NCI-H82 (cell line): ENCODE results near the gene KATNB1.
"Not testable (repeated sequence)": the region's sequence is repeated elsewhere in the genome, so short reads cannot be mapped to it uniquely, and the experiment has no call there.

Source experiments
- DNase-seq: peaks from one replicate; lab custom pipeline; 2025; lab: John Stamatoyannopoulos, UW

The KATNB1 gene

DNA sequence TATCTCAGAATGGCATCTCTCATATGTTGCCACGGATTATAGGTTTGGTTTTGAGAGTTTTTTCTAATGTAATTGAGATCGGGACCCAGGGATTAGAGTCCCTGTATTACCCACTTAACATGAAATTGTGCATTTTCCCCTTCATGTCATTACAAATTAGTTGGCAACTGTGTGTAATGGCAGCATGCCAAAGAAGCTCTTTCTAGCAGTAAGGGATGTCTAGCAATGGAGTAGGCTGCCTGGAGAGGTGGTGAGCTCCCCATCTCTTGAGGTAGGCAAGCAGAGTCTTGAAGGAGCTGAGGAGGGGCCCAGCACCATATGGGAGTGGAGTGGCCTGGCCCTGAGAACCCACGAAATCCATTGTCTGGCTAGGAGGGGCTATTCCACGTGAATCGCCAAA lies 10.0 kb upstream of the KATNB1 start:
- no peak for DNase-seq

DNA sequence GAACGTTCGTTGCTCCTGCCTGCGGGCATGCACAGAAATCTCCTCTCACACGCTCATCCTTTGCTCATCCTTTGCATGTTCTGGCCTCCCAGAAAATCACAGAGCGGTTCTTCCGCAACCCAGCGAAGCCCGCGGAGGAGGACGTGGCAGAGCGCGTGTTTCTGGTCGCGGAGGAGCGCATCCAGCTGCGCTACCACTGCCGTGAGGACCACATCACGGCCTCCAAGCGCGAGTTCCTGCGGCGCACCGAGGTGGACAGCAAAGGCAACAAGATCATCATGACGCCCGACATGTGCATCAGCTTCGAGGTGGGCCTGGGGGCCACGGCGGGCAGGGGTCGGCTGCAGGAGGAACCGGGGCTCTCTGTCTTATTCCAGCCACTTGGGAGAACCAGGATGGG lies 9.6 kb upstream of the KATNB1 start:
- DNase-seq, result no peak

DNA sequence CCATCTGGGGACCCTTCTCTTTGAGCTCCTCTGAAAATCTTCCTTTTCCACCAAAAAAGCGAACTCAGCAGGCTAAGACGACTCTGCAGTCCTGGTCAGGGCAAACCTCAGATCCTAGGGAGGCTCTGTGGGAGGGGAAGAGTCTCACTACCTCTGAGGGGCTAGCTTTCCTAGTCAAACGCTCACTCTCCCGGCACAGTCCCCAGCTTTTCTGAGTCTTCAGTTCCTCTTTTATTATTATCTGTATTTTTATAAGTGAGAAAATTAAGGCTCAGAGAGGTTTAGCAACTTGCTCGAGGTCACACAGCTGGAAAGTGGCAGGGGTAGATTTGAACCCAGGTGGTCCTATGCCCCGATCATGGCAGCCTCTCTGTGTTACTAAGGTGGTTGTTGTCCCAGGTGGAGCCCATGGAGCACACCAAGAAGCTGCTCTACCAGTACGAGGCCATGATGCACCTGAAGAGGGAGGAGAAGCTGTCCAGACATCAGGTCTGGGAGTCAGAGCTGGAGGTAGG lies 9.1 kb upstream of the KATNB1 start:
- no peak for DNase-seq

DNA sequence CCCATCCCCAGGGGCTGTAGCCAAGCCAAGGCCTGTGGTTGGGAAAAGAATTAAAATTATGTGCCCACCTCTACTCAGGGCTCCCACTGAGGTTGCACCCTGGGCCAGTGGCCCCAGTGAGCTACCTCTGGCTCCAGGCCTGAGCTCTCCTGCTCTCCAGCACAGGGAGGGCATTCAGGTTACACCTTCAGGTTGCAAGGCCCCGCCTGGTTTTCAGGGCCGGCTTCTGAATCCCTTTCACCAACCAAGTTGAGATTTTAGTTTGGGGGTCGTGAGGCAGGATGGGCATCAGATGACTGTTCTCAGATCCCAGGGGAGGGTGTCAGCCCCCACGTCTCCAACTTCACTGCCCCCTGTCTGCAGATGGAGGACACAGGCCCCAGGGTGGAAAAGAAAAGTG lies 8.0 kb upstream of the KATNB1 start:
- no peak for DNase-seq

DNA sequence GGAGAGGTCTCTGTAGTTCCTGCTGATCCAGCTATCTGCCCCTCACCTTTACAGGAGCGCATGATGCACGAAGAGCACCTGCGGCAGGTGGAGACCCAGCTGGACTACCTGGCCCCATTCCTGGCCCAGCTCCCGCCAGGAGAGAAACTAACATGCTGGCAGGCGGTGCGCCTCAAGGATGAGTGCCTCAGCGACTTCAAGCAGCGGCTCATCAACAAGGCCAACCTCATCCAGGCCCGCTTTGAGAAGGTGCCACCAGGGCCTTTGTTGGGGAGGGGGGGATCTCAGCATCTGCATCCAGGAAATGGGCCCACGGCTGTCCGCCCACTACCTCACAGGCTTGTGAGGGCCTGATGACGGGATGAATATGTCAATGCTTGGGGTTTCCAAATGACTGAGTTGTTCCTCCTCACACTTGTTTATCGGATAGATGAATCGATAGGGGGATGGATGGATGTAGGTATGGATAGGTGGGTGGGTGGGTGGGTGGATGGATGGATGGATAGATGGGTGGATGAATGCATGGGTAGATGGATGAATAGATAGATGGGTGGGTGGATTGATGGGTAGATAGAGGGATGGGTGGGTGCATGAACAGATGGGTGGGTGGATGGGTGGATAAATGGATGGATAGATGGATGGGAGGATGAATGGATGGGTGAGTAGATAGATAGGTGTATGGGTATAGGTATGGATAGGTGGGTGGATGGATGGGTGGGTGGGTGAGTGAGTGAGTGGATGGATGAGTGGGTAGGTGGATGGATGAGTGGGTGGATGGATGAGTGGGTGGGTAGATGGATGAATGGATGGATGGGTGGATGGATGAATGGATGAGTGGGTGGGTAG lies 7.0 kb upstream of the KATNB1 start:
- DNase-seq, result no peak

DNA sequence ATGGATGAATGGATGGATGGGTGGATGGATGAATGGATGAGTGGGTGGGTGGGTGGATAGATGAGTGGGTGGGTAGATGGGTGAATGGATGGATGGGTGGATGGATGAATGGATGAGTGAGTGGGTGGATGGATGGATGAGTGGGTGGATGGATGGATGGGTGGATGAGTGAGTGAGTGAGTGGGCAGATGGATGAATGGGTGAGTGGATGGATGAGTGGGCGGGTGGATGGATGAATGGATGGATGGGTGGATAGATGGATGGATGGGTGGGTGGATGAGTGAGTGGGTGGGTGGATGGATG lies 6.4 kb upstream of the KATNB1 start:
- DNase-seq, result no peak

DNA sequence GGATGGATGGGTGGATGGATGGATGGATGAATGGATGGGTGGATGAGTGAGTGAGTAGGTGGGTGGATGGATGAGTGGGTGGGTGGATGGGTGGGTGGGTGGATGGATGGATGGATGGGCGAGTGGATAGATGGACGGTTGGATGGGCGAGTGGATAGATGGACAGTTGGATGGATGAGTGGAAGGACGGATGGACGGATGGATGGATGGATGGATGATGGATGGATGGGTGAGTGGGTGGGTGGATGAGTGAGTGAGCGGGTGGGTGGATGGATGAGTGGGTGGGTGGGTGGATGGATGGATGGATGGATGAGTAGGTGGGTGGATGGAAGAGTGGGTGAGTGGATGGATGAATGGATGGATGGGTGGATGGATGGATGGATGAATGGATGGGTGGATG lies 5.7 kb upstream of the KATNB1 start:
- DNase-seq, result not testable (repeated sequence)

DNA sequence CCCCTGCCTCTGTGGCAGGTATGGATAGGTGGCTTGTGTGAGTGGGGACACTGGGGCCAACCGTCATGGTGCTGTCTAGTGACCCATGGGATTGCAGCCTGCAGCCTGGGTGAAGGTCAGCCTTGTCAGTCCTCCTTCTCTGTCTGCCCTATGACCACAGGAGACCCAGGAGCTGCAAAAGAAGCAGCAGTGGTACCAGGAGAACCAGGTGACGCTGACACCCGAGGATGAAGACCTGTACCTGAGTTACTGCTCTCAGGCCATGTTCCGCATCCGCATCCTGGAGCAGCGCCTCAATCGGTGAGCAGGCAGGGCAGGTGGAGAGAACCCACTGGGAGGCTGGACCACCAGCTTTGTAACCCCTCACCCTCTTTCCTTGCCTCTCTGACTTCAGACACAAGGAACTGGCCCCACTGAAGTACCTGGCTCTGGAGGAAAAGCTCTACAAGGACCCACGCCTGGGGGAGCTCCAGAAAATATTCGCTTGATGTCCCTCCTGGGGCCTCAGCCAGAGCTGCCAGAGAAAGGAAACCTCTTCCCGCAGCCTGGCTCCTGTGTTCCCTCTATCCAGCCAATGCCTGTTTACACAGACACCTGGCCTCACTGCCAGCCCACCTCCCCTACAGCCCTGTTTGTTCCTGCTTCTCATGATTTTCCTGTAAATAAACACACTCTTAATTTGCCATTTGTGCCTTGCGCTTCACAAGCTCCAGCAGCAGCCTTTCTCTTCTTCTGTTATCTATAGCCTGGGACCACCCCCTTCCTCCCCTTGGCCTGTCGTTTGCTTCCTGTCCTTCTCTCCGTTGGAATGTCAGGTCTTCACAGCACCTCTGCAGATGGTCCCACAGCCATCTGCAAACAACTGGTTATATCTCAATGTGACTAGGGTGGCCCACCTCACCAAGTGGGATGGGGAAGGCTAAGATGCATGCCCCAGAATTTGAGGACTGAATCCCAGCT lies 4.5 kb upstream of the KATNB1 start:
- DNase-seq, result no peak

DNA sequence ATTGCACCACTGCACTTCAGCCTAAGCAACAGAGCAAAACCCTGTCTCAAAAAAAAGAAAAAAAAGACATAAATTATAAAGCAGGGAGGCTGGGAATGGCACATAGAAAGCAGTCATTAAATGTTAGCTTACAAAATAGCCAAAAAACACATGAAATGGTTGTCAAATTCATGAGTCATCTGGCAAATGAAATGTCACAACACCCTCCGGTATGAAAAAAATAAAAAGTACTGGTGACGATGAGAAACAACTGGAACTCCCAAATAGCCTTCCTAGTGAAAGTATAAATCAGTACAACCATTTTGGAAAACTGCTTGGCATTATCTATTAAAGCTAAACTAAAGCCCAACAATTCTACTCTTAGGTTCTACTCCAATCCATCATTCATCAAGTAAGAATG lies 3.5 kb upstream of the KATNB1 start:
- no peak for DNase-seq

DNA sequence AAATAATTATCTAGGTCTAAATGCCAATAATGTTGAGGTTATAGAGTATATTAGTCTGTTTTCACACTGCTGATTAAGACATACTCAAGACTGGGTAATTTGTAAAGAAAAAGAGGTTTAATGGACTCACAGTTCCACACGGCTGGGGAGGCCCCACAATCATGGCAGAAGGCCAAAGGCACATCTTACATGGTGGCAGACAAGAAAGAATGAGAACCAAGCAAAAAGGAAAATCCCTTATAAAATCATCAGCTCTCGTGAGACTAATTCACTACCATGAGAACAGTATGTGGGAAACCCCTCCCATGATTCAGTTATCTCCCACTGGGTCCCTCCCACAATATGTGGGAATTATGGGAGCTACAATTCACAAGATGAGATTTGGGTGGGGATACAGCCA lies 2.9 kb upstream of the KATNB1 start:
- no peak for DNase-seq

DNA sequence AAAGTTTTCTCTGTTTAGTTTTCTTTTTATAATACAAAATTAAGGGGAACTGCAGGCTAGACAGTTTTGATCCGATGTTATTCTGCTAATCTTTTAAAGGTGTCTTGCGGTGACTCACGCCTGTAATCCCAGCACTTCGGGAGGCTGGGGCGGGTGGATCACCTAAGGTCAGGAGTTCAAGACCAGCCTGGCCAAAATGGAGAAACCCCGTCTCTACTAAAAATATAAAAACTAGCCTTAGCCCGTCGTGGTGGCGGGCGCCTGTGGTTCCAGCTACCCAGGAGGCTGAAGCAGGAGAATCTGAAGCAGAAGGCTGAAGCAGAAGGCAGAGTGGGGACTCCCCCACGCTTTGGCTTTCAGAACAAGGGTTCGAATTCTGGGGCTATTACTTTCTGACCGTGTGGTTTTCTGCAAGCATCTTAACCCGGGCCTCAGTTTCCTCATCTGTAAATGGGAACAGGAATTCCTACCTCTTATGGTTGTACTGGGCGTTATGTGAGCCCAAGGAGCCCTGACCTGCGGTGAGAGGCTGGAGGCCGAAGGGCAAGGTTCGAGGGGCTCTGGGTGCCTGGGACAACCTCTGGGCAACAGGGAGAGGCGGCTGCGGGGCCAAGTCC lies 1.2 kb upstream of the KATNB1 start:
- DNase-seq, result no peak

DNA sequence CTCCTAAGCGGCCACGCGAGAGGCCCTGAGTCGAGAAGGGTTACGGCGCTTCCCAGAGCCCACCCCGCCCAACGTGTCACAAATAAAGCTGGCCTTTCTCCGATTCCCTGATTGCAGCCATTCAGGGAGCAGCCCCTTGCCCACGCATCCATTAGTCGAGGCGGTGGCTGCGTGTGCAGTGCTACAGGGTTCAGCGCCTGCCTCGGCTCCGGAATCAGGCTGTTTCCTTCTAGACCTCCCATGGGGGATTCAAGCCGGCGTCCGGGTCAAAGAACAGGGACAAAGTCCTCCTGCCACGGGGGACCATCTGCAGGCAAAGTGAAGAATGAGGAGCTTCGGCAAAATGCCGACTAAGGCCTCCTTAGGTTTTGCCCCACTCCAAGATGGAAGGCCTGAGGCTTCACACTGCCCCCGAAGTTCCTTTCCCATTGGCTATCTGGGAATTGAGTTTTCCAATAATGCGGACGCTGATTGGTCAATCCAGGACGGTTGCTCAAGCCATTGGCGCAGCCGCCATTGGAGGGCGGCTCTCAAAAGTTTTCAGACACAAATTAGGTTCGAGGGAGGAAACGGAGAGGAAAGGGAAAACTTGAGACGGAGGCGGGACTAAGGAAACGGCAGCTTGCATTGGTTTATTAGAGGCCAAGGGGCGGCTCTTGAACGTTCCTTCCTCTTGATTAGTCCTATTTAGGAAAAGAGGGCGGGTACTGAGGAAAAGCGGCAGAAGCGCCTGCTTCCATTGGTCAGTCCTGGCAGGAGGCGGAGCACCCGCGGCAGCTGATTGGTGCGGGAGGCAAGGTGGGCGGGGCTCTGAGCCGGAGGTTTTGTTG lies 430 bp upstream of the KATNB1 start:
- DNase-seq, result peak; percentile 100

DNA sequence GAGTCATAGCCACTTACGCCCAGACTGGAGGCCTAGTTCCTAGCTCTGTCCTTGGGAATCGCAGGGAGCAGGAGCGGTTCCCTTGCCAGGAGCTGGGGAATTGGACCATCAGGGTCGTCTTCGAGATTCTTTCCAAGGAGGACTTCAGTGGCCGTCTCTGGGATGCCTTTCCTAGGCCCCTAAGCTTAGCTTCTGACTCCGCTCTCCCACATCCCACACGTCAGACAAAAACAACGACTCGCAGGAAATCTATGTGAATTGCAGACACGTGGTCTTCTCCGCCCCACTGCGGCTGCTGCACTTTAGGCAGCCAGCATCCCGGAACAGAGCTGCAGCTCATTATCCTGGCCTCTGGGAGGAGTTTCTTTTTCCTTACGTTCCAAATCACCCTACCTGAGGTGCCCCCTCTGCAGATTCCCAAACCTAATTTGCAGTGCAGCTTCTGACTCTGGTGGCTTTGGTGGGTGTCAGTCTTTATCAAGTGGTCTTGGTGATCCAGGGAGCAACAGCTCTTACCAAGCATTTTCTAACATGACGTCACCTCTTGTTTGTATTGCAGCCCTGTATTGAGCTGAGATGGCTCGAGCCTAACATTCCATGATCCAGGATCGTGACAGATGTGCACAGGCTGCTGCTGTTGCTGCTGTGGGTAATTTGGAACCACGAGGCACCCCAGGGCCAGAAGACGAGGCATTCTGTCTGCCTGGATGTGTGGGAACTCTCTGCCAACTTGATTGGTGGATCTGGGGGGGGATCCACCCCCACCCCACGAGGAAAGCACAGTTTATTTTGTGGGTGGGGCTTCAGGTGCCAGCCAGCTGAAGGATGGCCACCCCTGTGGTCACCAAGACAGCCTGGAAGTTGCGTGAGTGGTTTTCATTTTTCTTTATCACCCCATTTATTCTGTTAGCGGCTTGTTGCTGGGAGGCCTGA lies 1.1 kb downstream of the KATNB1 start:
- peak; percentile 64 for DNase-seq

DNA sequence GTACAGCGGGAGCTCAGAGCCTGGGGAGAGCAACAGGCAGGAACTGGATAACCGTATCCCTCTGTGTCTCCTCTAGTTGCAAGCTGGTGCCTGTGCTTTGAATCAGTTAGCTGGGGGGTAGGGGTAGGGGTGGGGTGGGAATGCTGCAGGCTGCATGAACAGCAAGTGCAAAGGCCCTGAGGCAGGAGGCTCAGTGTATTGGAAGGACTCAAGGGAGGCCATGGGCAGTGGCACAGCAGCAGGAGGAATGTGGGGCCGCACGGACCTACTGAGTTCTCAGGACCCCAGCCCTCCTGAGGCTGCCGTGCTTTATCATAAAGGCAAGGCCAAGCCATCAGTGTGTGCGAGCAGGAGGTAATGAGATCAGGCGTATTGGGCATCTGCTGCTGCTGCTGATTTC lies 3.3 kb downstream of the KATNB1 start:
- peak; percentile 86 for DNase-seq

DNA sequence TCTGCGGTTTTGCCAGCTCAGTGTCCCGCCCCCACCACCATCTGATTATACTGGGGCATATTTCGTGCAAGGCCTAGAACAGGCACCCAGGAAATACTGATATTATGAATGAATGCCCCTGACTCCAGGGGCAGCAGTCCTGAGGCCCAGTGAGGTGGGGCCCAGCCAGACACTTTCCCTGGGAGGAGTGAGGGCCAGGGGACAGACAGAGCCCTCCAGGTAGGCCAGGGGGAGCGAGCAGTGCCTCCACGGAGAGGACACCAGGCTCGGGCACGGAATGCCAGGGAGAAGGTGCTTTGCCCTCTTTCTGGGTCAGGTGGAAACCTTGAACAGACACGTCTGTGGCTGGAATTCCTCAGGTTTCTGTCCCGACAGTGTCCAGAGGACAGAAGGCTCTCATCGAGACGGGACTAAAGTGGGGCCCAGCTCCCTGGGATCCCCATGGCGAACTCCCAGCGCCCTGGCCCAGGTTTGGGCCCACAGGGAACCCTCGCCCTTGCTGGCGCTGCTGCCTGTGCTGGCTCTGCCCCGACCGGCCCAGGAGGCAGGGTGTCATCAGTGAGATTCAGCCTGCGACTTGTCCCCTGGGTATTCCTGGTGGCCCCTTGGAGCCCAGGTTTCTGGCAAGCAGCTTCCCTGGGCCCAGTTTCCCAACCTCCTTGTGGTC lies 4.3 kb downstream of the KATNB1 start:
- DNase-seq, result no peak

DNA sequence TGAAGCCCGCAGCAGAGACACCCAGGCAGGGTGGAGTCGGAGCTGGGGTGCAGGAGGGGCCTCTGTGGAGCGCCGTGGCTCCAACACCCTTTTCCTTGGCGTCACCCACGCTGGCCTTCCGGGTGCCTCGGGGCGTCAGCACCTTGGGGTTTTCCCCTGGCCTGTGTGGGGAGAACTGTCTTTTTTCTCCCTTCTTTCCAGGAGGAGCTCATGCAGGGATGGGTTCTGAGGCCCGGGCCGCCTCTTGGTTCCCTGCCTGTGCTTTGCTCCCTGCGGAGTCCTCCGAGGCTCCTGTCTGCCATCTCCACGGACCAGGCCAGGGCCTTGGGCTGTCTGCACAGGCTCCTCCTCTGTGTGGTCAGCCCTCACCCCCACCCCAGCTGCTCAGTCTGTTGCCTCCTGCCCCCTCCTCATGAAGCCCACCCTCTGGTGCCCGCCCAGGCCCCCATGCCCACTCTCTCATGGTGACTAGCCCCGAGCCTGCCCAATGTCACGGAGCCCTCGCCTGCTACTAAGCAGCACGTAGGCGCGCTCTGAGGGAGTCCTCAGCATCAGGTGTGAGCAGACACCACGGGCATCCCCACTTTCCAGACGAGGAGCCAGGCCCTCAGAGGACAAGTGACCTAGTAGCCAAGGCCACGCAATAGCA lies 5.0 kb downstream of the KATNB1 start:
- DNase-seq, result no peak

DNA sequence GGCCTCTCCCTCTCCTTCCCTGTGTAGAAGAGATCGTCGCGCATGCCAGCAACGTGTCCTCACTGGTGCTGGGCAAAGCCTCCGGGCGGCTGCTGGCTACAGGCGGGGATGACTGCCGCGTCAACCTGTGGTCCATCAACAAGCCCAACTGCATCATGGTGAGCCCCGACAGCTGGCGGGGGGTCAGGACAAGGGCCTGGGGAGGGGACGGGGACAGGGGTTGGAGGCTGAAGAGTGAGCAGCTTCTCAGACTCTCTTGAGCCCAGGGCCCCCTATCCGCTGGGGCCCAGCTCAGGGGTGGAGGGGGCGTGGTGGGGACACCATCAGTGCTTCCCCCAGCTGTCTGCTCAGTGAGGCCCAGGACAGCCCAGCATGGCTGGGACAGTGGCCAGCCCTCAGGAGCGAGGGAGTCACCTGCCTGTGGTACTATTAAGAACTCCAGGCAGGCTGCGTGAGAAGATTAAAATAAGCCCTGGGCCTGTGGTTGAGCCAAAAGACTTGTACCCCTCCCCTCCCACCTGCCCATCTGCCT lies 6.2 kb downstream of the KATNB1 start:
- DNase-seq, result peak; percentile 94

DNA sequence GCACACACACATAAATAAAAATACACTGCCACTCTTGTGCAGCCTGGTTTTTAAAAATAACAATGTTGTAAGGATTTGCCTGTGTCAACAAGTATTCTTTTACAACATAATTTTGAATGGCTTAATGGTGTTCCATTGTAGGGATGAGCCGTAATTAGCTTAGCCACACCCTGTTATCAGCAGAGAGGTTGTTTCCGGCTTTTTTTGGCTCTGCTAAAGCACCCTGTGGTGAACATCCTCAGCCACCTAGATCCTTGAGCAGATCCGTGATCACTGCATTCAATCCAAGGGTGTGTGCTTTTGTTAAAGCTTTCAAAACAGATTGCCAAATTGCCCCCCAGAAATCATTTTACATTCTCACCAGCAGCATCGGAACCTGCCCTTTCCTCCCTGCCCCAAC lies 7.0 kb downstream of the KATNB1 start:
- DNase-seq, result peak; percentile 26

DNA sequence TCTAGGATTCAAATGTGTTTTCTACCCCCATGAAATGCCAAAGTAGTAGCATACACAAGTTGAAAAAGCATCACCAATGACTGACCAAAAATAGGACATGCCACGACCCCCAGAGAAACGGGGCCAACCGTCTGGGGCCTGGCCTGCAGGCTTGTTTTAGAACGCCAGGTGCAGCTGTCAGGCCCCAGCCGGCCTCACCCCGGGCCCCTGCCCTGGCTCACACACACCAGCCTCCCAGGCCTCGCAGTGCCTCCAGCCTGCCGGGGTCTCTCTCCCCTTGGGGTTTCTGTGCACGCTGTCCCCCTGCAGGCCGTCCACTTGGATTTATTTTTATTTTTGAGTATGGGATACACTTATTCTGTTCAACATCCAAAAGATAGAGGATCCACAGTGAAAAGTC lies 7.9 kb downstream of the KATNB1 start:
- no peak for DNase-seq
